Middle frontal gyrus (tissue), 1 donor: ENCODE measurements around the gene ATP8A1.
"Not testable (repeated sequence)": the region's sequence is repeated elsewhere in the genome, so short reads cannot be mapped to it uniquely, and the experiment has no call there.

Source experiments
- DNase-seq: peaks from one replicate; pipeline ENCODE4 v3.0.0-alpha.2; 2015; ENCODE audit warnings: low spot score; ENCODE audit errors: extremely low spot score

Gene ATP8A1

DNA sequence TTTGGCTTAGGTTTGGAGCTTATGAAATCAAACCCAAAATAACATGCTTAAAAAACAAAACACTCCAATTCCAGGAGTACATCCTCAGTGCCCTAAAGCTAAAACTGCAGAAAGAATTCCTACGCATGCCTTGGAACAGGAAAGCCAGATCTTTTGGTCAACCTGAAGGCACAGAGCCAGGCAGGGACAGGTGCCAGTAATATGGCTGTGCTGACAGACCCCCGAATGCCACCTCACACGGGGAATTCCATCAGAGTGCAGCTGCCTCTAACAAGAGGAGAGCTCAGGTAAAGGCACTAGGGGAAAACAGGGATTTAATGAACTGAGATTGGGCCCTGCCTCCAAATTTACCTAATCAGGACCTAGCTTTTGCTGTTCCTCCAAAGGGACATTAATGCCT lies 182.5 kb downstream of the ATP8A1 start:
- no peak for DNase-seq

DNA sequence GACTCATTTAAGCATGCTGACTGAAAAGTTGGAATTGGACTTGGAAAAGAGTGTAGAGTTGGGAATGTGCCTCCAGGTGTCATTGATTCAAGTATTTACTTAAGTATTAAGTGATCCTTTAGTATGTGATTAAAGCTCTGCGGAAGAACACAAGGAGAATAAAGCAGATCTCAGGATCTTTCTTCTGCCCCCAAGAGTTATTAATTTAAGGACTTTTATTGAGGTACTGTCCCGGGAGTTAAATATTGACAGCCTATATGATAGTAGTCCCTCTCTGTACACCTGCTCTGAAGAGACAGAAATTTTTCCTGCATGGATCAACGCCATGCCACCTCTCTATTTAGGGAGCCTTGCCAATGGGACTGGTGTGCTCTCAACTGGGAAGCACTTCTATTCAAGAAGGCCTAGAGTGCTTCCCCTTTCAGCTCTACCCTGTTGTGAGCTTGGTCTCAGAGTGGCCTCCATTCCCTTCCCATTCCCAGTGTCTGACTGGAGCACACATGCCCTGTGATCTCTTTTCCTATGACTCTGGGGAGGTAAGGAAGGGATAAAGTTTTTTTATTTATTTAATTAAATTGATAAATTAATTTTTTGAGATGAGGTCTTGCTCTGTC lies 183.7 kb downstream of the ATP8A1 start:
- no peak for DNase-seq

DNA sequence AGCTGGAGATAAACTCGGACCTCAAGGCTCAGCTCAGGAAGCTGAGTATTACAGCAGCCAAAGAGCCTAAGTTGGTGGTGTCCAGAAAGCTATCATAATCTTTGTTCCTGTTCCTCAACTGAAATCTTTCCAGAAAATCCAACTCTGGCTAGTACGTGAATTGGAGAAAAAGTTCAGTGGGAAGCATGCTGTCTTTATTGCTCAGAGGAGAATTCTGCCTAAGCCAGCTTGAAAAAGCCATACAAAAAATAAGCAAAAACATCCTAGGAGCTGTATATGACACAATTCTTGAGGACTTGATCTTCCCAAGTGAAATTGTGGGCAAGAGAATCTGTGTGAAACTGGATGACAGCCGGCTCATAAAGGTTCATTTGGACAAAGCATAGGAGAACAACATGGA lies 185.0 kb downstream of the ATP8A1 start:
- no peak for DNase-seq

- no peak for DNase-seq
Observed at GRCh38 chr4:42470023-42470422, 186.9 kb downstream of the ATP8A1 start.

DNA sequence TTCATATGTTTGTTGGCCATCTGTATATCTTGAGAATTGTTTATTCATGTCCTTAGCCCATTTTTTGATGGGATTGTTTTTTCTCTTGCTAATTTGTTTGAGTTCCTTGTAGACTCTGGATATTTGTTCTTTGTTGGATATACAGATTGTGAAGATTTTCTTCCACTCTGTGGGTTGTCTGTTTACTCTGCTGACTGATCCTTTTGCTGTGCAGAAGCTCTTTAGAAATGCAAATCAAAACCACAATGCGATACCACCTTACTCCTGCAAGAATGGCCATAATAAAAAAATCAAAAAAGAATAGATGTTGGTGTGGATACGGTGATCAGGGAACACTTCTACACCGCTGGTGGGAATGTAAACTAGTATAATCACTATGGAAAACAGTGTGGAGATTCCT lies 189.1 kb downstream of the ATP8A1 start:
- DNase-seq: not testable (repeated sequence)

DNA sequence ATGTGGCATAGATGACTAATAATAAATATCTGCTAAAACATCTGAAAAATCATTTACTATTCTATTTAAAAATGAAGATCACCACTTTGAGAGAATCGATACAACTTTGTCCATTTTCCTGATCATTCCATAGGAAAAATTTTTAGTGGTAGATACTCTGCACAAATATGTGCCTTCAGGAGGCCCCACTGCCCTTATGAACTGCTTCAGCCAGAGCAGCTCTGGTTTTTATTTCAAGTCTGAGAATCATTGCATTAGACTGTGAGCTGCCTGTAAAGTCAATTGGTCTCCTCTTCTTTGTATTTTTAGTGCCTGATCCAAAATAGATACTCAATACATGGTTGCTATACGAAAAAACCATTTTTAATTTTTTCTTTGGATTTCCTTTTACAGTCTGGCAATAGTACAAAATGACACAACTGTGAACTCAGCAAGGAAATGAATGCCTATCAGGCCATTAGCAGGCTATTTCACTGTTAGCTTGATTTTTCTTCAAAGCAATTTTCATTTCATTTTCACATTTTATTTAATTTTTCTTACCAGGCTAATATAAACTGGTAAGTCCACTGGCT lies 190.5 kb downstream of the ATP8A1 start:
- no peak for DNase-seq

DNA sequence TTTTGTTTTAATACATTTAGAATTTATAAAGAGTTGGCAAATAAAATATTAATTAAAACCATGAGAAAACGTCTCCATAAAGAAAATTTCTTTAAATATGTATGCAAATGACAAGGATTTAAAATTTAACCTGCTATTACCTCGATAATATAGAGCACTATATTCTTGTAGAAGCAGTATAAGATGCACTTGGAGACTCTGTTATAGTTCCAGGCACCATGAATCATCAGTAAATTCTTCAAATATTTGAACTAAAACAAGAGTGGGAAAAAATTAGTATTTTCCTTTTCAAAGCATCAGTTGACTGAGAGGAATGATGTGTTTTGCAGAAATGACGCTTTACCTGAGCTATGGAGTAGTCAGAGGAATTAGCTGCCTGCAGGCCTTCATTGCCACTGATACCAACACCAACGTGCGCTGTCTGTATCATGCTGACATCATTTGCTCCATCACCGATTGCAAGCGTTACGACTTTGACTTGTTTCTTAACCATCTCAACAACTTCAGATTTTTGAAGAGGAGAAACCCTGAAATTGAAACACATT lies 192.3 kb downstream of the ATP8A1 start:
- DNase-seq: no peak

- not testable (repeated sequence) for DNase-seq
Observed at GRCh38 chr4:42461216-42461615, 195.7 kb downstream of the ATP8A1 start.

- no peak for DNase-seq
Observed at GRCh38 chr4:42460043-42460442, 196.9 kb downstream of the ATP8A1 start.

DNA sequence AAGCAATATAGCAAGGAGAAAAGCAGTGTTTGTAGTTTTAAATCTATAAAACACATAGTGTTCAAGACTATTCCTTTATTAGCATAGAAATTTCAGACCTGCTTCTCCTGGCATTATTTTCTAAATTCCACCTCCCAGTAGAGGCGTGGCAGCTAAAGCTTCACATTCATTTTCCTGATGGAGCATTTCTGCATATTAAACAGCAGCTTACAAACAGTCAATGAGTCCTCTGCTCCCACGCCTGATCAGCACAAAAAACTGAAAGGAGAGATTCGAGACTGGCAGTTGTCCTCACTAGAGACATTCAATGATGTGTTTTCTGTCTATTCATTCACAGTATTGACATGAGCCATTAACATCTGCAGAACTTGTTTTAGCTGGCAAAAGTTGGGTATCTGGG lies 198.2 kb downstream of the ATP8A1 start:
- no peak for DNase-seq

- DNase-seq: no peak
Observed at GRCh38 chr4:42454755-42455420, 202.0 kb downstream of the ATP8A1 start.

DNA sequence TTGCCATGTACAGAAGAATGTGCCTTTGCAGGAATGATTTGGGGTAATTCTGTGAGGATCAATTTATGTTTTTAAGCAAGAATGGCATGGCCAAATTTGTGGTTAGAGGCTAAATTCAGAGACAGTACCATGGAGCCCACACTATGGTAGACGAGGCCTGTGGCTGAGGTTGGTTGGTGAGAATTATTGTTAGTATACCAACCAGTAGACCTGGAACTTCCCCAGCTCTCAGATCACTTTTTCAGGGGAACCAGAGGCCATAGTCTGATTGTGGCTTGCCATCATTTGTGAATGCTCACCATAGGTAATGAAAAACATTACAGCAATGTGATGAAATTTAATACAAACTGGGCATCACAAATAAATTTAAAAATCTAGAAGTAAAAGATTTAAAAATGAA lies 203.3 kb downstream of the ATP8A1 start:
- DNase-seq: no peak

GRCh38 chr4:42452823-42453222 lies 204.1 kb downstream of the ATP8A1 start:
- no peak for DNase-seq

- DNase-seq: no peak
Observed at GRCh38 chr4:42446823-42447222, 210.1 kb downstream of the ATP8A1 start.

DNA sequence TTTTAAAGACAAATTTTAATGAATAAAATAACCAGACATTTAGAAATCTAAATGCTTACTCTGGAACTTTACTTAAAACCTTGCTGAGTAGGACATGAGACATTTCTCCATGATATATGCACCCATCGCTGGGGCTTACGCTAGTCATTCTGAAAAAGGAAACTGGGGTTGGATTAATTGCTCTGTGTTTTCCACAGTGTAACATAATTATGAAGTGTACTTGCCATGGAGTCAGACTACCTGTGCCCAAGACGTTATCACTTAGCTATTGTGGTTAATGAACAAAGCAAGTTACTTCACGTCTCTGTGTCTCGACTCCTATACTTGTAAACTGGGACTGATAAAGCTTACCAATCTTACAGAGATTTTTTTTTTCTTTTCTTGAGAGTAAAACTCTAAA lies 211.9 kb downstream of the ATP8A1 start:
- no peak for DNase-seq

DNA sequence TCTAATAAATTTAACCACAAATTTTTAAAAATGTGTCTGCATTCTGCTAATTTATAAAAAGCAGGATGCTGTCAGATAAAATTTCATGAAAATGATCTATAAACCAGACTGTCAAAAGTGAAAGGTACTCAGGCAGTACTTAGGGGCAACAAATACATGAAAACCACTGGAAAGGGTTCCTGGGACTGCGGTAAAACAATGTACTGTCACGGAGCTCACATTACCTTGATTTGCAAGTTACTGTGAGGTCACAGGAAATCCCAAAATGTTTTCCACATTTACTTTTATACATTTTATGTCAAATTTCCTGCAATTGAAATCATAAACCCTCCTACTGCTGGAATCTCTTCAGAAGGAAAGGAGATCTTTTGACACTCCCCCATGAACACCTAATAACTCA lies 214.3 kb downstream of the ATP8A1 start:
- DNase-seq: no peak

GRCh38 chr4:42440083-42440482 lies 216.8 kb downstream of the ATP8A1 start:
- no peak for DNase-seq

DNA sequence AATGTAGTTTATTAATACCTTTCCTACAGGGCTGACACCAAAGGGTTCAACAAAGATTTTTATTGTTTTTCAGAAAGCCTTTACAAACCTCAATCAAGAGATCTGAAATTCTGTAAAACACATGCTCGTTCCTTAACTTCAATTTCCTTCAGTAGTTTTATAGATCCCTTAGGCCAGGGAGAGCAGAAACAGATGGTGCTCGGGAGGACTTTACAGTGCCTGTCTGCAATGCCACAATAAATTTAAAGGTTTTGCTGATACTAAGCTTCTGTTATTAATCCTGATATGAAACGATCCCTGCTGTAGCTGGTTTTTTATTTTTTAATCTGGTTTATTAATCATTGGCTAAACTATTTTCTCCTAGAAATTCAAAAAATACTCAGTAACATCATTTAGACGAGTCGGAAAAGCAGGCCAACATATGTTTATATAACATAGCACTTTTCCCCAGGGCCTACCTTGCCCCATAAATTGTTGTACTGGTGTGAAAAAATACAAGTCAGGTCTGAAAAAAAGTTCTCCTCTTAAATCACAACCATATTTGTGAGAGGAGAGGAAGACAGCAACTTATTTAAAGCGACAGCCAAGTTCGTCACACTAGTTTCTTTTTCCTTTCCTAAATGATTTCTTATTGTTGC lies 219.9 kb downstream of the ATP8A1 start:
- DNase-seq: no peak

- no peak for DNase-seq
Observed at GRCh38 chr4:42428036-42428435, 228.9 kb downstream of the ATP8A1 start.

- DNase-seq: no peak
Observed at GRCh38 chr4:42425146-42426065, 231.5 kb downstream of the ATP8A1 start.

DNA sequence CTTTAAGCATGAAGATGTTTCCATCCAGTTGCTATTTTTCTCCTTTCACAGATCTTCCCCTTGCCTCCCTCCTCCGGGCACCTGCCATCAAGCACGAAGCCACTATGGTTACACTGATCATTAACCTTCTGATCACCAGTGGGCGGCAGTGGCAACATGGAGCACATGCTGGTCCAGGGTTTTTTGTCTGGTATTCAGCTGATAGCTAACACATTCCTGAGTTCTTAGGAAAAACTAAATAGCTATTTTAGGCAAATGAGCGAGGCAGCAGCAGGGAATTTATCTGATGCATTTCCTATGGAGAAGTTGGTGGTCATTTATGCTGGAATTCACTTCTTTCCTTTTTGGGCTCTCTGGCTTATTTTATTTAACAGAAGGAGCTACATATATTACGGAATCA lies 236.8 kb downstream of the ATP8A1 start:
- no peak for DNase-seq
